Stimulated activated naive CD4-positive, alpha-beta T cell treated with Interleukin-2 at 50 U/mL for 16 hours (primary cell): ENCODE data around the gene LUC7L3.
A peak's percentile ranks its signal among the peaks of the same experiment; 100 is the strongest.

Source experiments
- DNase-seq: peaks from one replicate; lab custom pipeline; 2025; lab: John Stamatoyannopoulos, UW

Gene LUC7L3

DNA sequence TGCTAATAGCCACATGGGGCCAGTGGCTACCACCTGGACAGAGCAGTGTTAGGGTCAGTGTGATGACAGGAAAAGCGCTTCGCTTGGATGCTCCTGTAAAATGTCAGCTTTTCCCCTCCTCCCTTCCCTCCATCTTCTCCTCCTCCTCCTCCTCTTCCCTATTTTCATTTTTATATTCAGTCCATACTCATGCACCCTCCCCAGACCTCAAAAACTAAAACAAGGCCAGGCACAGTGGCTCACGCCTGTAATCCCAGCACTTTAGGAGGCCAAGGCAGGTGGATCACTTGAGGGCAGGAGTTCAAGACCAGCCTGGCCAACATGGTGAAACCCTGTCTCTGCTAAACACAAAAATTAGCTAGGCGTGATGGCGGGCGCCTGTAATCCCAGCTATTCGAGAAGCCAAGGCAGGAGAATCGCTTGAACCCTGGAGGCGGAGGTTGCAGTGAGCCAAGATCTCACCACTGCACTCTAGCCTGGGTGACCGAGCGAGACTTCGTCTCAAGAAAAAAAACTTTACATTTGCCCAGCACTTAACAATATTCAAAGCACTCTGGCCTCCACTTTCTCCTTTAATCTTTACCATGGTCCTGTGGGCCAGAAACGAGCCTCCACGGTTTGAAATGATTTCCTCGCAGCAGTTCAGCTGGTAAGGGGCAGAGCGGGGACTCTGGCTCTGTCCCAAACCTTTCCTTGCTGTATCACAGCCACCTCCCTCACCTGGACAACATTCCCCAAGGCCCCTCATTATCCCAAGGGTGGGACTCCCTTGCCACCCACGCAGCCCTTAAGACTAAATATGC lies 33.5 kb upstream of the LUC7L3 start:
- no peak for DNase-seq

GRCh38 chr17:50686494-50687199 lies 32.8 kb upstream of the LUC7L3 start:
- DNase-seq = no peak

DNA sequence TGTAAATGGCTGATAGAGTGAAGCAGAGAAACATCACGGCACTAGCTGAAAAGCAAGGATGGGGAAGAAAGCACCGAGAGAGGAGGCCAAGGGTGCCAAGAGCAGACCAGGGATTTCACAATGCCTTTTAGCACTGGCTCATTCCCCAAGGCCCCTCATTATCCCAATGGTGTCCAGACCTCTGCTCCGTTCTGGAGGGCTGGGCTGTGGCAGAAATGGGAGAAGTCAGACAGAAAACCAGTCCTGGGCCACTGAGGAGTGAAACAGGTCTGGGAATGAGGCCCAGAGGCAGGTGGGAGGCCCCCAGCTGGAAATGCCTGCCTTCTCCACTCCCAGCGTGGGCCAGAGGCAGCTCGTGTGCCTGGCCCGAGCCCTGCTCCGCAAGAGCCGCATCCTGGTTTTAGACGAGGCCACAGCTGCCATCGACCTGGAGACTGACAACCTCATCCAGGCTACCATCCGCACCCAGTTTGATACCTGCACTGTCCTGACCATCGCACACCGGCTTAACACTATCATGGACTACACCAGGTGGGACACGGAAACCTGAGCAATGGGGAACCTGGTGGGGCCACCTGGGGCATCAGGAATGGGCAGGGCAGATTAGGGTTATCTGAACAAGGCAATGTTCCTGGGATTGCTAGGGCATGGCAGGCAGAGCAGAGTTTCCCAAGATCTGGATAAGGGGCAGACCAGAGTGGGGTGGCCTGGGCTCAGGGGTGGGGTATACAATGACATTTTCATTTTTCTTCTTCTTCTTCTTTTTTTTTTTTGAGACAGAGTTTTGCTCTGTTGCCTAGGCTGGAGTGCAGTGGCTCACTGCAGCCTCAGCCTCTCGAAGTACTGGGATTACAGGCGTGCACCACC lies 32.0 kb upstream of the LUC7L3 start:
- DNase-seq = no peak

- DNase-seq = no peak
Measured at GRCh38 chr17:50688245-50688644, 31.2 kb upstream of the LUC7L3 start.

GRCh38 chr17:50689251-50689650 lies 30.2 kb upstream of the LUC7L3 start:
- no peak for DNase-seq

GRCh38 chr17:50689956-50690886 lies 29.2 kb upstream of the LUC7L3 start:
- no peak for DNase-seq

GRCh38 chr17:50690887-50691549 lies 28.4 kb upstream of the LUC7L3 start:
- no peak for DNase-seq

- DNase-seq = no peak
Measured at GRCh38 chr17:50691550-50692447, 27.6 kb upstream of the LUC7L3 start.

- DNase-seq = no peak
Measured at GRCh38 chr17:50692448-50693035, 26.9 kb upstream of the LUC7L3 start.

- DNase-seq = no peak
Measured at GRCh38 chr17:50693036-50693682, 26.2 kb upstream of the LUC7L3 start.

GRCh38 chr17:50696365-50696879 lies 23.0 kb upstream of the LUC7L3 start:
- no peak for DNase-seq

GRCh38 chr17:50697062-50697461 lies 22.3 kb upstream of the LUC7L3 start:
- DNase-seq = no peak

- no peak for DNase-seq
Measured at GRCh38 chr17:50697663-50698272, 21.6 kb upstream of the LUC7L3 start.

DNA sequence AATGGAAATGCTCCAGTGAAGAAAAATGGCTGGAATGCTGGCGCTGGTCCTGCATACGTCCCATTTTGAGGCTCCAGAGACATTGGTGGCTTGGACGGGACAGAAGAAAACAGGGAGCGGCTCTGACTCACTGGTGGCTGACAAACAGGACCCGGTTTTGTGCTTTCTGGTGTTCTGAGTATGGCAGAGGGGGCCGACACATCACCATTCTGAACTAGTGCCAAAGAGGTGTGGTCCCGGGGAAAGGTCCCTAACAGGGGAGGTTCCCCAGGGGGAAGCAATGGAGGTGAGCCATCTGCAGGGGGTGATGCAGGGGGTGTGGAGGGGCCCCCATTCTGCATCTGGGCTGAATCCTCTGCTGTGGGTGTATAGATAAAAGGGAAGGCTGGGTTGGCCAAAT lies 20.0 kb upstream of the LUC7L3 start:
- no peak for DNase-seq

DNA sequence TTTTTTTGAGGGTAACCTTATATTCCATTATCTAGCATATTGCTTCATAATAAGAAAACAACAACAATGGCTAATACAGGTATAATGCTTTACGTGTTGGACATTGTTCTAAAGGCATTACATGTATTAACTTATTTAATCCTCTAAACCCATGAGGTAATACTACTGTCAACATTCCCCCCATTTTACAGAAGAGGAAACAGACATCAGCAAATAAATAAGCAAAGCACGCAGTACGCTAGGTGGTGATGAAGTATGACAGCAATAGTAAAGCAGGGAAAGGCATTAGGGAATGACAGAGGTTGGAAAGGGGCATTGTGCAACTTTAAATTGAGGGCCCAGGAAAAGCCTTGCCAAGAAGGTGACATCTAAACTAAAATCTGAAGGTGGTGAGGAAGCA lies 16.2 kb upstream of the LUC7L3 start:
- DNase-seq = no peak

- DNase-seq = peak; percentile 82
Measured at GRCh38 chr17:50707289-50708049, 11.9 kb upstream of the LUC7L3 start, which contains the start of gene ANKRD40. TSS of gene ANKRD40 (minus strand) at chr17:50707914. CDS start at chr17:50707654, 260 bp downstream.
